Nephron (organoid): ENCODE measurements around the gene EIF3I.
A peak's percentile ranks its signal among the peaks of the same experiment; 100 is the strongest.

Experiments used
- H3K27ac Mint-ChIP-seq, 3 experiments: 2 replicates each; pipeline ENCODE4 v1.8.0; 2020; ENCODE audit warnings: mixed read lengths in 3 of 3, mild to moderate bottlenecking in 2 of 3, moderate library complexity in 1 of 3
- H3K27me3 Mint-ChIP-seq: 2 replicates; pipeline ENCODE4 v1.8.0; 2021; ENCODE audit warnings: low read depth, mild to moderate bottlenecking, moderate library complexity, mixed read lengths
- H3K36me3 Mint-ChIP-seq: 2 replicates; pipeline ENCODE4 v1.8.0; 2020; ENCODE audit warnings: low read depth, mixed read lengths
- H3K4me1 Mint-ChIP-seq: 2 replicates; pipeline ENCODE4 v1.8.0; 2020; ENCODE audit warnings: mixed read lengths
- H3K4me3 Mint-ChIP-seq, 3 experiments: 2 replicates each; pipeline ENCODE4 v1.8.0; 2020; ENCODE audit warnings: mild to moderate bottlenecking in 3 of 3, mixed read lengths in 3 of 3, moderate library complexity in 2 of 3
- H3K9me3 Mint-ChIP-seq: 2 replicates; pipeline ENCODE4 v1.8.0; 2020; ENCODE audit warnings: mixed read lengths
- CTCF ChIP-seq, 3 experiments: fragments of 200-600 bp; sonication (generic); IDR thresholded peaks; one replicate each; pipeline ENCODE4 v1.5.0; 2021; ENCODE audit warnings: antibody characterized with exemption in 3 of 3; ENCODE audit not compliant: unreplicated experiment in 3 of 3

Gene EIF3I

GRCh38 chr1:32195972-32196823, 26.0 kb upstream of the EIF3I start:
- peaks cover 42% of the 10 kb centered on the region for H3K36me3 Mint-ChIP-seq
- H3K4me1 Mint-ChIP-seq, result peaks cover 22% of the 10 kb centered on the region
- no peaks in the 10 kb centered on the region for H3K9me3 Mint-ChIP-seq
- no peak overlapping the region for H3K27ac Mint-ChIP-seq
- TF ChIP-seq CTCF (IDR thresholded peaks at IDR 0.05; ENCODE audit: unreplicated experiment in 3 of 3), result no peak
- H3K4me3 Mint-ChIP-seq, result no peak overlapping the region
- H3K27me3 Mint-ChIP-seq, result no peaks in the 10 kb centered on the region

- H3K27me3 Mint-ChIP-seq, result no peaks in the 10 kb centered on the region
- no peak for TF ChIP-seq CTCF (IDR thresholded peaks at IDR 0.05; ENCODE audit: unreplicated experiment in 3 of 3)
- no peaks in the 10 kb centered on the region for H3K9me3 Mint-ChIP-seq
- H3K36me3 Mint-ChIP-seq, result peaks cover 33% of the 10 kb centered on the region
- peak overlapping the region in 1 of 3 experiments; percentile 41 for H3K4me3 Mint-ChIP-seq
- peak overlapping the region in 2 of 3 experiments; percentile 23 to 60 for H3K27ac Mint-ChIP-seq
- peaks cover 30% of the 10 kb centered on the region for H3K4me1 Mint-ChIP-seq
Measured at GRCh38 chr1:32197074-32197473, 25.1 kb upstream of the EIF3I start.

- TF ChIP-seq CTCF (IDR thresholded peaks at IDR 0.05; ENCODE audit: unreplicated experiment in 3 of 3), result no peak
- H3K36me3 Mint-ChIP-seq, result peaks cover 27% of the 10 kb centered on the region
- H3K9me3 Mint-ChIP-seq, result no peaks in the 10 kb centered on the region
- H3K27me3 Mint-ChIP-seq, result no peaks in the 10 kb centered on the region
- H3K4me3 Mint-ChIP-seq, result peak overlapping the region; percentile 12 to 43 (median 41)
- peak overlapping the region; percentile 23 to 98 (median 55) for H3K27ac Mint-ChIP-seq
- peaks cover 36% of the 10 kb centered on the region for H3K4me1 Mint-ChIP-seq
Measured at GRCh38 chr1:32197837-32198236, 24.4 kb upstream of the EIF3I start.

GRCh38 chr1:32198237-32199042, 23.8 kb upstream of the EIF3I start:
- H3K4me1 Mint-ChIP-seq, result peaks cover 36% of the 10 kb centered on the region
- H3K4me3 Mint-ChIP-seq, result peak overlapping the region; percentile 29 to 93 (median 59)
- H3K27ac Mint-ChIP-seq, result peak overlapping the region; percentile 23 to 98 (median 43)

GRCh38 chr1:32199043-32199716, 23.0 kb upstream of the EIF3I start:
- Mint-ChIP-seq H3K27me3 (no peaks in the 10 kb centered on the region), H3K36me3 (peaks cover 15% of the 10 kb centered on the region), H3K4me1 (peaks cover 36% of the 10 kb centered on the region), H3K4me3 (peak overlapping the region; percentile 27 to 93 (median 85)), H3K9me3 (no peaks in the 10 kb centered on the region), H3K27ac (peak overlapping the region; percentile 23 to 98 (median 43))
- no peak for TF ChIP-seq CTCF (IDR thresholded peaks at IDR 0.05; ENCODE audit: unreplicated experiment in 3 of 3)

More at GRCh38 chr1:32198237-32199042, 23.8 kb upstream of the EIF3I start:
- TF ChIP-seq CTCF (IDR thresholded peaks at IDR 0.05; ENCODE audit: unreplicated experiment in 3 of 3), result no peak
- Mint-ChIP-seq H3K9me3 (no peaks in the 10 kb centered on the region), H3K36me3 (peaks cover 21% of the 10 kb centered on the region), H3K27me3 (no peaks in the 10 kb centered on the region)
